ENCODE results near the gene EHD2. TPM values are rescaled to one million over a fixed set of nuclear protein-coding genes. Genes with fewer than 3 reads are reported as not detected.
"Not testable (repeated sequence)": the region's sequence is repeated elsewhere in the genome, so short reads cannot be mapped to it uniquely, and the experiment has no call there.

The EHD2 gene
- total RNA-seq, 2 donors from 2014 or later, result 1.6 to 2.9 TPM

GRCh38 chr19:47728295-47728694 is 15.1 kb downstream of the EHD2 start:
- H3K4me3 Mint-ChIP-seq, result peak overlapping the region in 1 of 2 donors; percentile 27
- not testable (repeated sequence) for H3K36me3 Mint-ChIP-seq (ENCODE audit: insufficient read depth in 2 of 2); DNase-seq; ATAC-seq (replicated peaks in 1 of 2); H3K9me3 Mint-ChIP-seq; H3K27ac Mint-ChIP-seq
- peaks cover 35% of the 10 kb centered on the region for H3K4me1 Mint-ChIP-seq (ENCODE audit: low read depth)
- peaks cover 35% of the 10 kb centered on the region for H3K27me3 Mint-ChIP-seq (ENCODE audit: low read depth)

DNA sequence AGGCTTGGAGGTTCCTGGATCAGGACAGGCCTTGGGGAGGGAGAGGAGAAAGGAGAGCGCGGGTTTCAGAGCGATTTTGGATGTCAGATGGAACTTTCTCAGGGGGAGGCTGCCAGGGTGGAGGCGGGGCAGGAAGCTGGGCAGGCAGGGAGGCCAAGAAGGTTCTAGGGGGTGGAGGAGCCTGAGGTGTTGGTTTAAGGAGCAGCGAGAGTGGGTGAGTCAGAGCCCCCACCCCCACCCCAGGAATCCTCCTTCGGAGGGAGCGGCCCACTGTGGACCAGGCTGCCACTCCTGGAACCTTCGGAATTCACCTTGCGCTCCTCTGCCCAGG is 16.2 kb downstream of the EHD2 start:
- no peak overlapping the region for H3K27ac Mint-ChIP-seq

GRCh38 chr19:47729799-47730520 is 16.7 kb downstream of the EHD2 start:
- no peaks in the 10 kb centered on the region for H3K36me3 Mint-ChIP-seq (ENCODE audit: insufficient read depth in 2 of 2)
- H3K27ac Mint-ChIP-seq, result no peak overlapping the region
- no peaks in the 10 kb centered on the region for H3K9me3 Mint-ChIP-seq
- peaks cover 26% of the 10 kb centered on the region for H3K4me1 Mint-ChIP-seq (ENCODE audit: low read depth)
- H3K4me3 Mint-ChIP-seq, result peak overlapping the region; percentile 93 to 94
- ATAC-seq (replicated peaks in 1 of 2), result peak; percentile 91 to 93
- DNase-seq, result peak; percentile 74 to 75
- peaks cover 35% of the 10 kb centered on the region for H3K27me3 Mint-ChIP-seq (ENCODE audit: low read depth)

More for the DNA sequence above, 16.2 kb downstream of the EHD2 start:
- Mint-ChIP-seq H3K36me3 (ENCODE audit: insufficient read depth in 2 of 2) (no peaks in the 10 kb centered on the region), H3K9me3 (no peaks in the 10 kb centered on the region), H3K4me3 (peak overlapping the region; percentile 93 to 94), H3K4me1 (ENCODE audit: low read depth) (peaks cover 26% of the 10 kb centered on the region), H3K27me3 (ENCODE audit: low read depth) (peaks cover 35% of the 10 kb centered on the region)
- DNase-seq (peak in 1 of 2 donors; percentile 28), ATAC-seq (replicated peaks in 1 of 2) (peak; percentile 62 to 67)

GRCh38 chr19:47730521-47730889 is 17.3 kb downstream of the EHD2 start:
- Mint-ChIP-seq H3K27ac (no peak overlapping the region), H3K4me1 (ENCODE audit: low read depth) (peaks cover 26% of the 10 kb centered on the region)
- no peak for ATAC-seq (replicated peaks in 1 of 2)

DNA sequence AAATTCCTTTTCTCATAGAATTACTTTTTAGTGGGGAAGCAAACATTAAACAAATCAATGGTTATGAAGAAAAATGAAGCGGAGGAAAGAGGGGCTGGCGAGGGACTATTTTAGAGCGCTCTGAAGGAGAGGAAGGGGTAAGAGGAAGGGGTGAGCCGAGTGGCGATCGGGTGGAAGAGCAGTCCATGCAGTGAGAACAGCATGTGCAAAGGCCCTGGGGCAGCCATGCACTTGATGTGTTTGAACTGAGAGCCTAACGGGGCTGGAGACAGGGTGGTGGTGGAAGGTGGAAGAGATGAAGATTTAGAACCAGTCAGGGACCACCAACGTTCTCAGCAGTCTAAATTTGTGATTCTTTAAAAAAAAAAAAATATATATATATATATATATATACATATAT is 17.7 kb downstream of the EHD2 start:
- Mint-ChIP-seq H3K36me3 (ENCODE audit: insufficient read depth in 2 of 2) (no peaks in the 10 kb centered on the region), H3K27me3 (ENCODE audit: low read depth) (peaks cover 35% of the 10 kb centered on the region), H3K4me3 (no peak overlapping the region), H3K4me1 (ENCODE audit: low read depth) (peaks cover 26% of the 10 kb centered on the region), H3K9me3 (no peaks in the 10 kb centered on the region), H3K27ac (no peak overlapping the region)
- DNase-seq (no peak), ATAC-seq (replicated peaks in 1 of 2) (no peak)

More at GRCh38 chr19:47730521-47730889, 17.3 kb downstream of the EHD2 start:
- no peak for DNase-seq
- no peaks in the 10 kb centered on the region for H3K9me3 Mint-ChIP-seq
- H3K27me3 Mint-ChIP-seq (ENCODE audit: low read depth), result peaks cover 35% of the 10 kb centered on the region
- H3K4me3 Mint-ChIP-seq, result peak overlapping the region; percentile 93 to 94
- no peaks in the 10 kb centered on the region for H3K36me3 Mint-ChIP-seq (ENCODE audit: insufficient read depth in 2 of 2)

- DNase-seq (no peak), ATAC-seq (replicated peaks in 1 of 2) (no peak)
- no peaks in the 10 kb centered on the region for H3K9me3 Mint-ChIP-seq
- H3K36me3 Mint-ChIP-seq (ENCODE audit: insufficient read depth in 2 of 2), result no peaks in the 10 kb centered on the region
- no peak overlapping the region for H3K4me3 Mint-ChIP-seq
- H3K27me3 Mint-ChIP-seq (ENCODE audit: low read depth), result peaks cover 9% of the 10 kb centered on the region
- H3K4me1 Mint-ChIP-seq (ENCODE audit: low read depth), result peaks cover 5% of the 10 kb centered on the region
- no peak overlapping the region for H3K27ac Mint-ChIP-seq
Observed at GRCh38 chr19:47735131-47735530, 21.9 kb downstream of the EHD2 start.

GRCh38 chr19:47740866-47741519 is 27.8 kb downstream of the EHD2 start:
- no peak for DNase-seq
- Mint-ChIP-seq H3K4me3 (no peak overlapping the region), H3K9me3 (no peaks in the 10 kb centered on the region), H3K27ac (no peak overlapping the region), H3K4me1 (ENCODE audit: low read depth) (peaks cover 36% of the 10 kb centered on the region), H3K36me3 (ENCODE audit: insufficient read depth in 2 of 2) (peaks cover 0 to 3% of the 10 kb centered on the region in 2 donors), H3K27me3 (ENCODE audit: low read depth) (no peaks in the 10 kb centered on the region)
- no peak for ATAC-seq (replicated peaks in 1 of 2)

GRCh38 chr19:47741544-47742140 is 28.4 kb downstream of the EHD2 start:
- H3K9me3 Mint-ChIP-seq, result no peaks in the 10 kb centered on the region
- H3K4me3 Mint-ChIP-seq, result peak overlapping the region in 1 of 2 donors; percentile 3
- no peaks in the 10 kb centered on the region for H3K27me3 Mint-ChIP-seq (ENCODE audit: low read depth)
- DNase-seq, result no peak
- peaks cover 0 to 3% of the 10 kb centered on the region in 2 donors for H3K36me3 Mint-ChIP-seq (ENCODE audit: insufficient read depth in 2 of 2)
- H3K4me1 Mint-ChIP-seq (ENCODE audit: low read depth), result peaks cover 42% of the 10 kb centered on the region
- H3K27ac Mint-ChIP-seq, result no peak overlapping the region
- ATAC-seq (replicated peaks in 1 of 2), result no peak

DNA sequence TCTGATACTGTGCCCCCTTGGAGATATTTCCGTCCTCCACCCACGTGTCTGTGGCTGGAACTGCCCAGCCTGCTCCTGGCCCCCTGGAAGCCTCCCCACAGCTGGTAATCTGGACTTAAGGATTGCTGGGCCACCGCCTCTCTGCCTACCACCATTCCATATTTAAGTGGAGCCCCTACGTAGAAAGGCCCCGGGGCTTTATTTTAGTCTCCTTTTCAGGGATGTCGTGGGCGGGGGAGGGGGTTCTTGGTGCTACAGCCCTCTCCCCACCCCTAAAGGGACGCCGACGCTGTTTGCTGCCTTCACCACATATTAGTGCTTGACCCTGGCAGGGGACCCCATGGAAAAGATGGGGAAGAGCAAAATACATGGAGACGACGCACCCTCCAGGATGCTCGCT is 29.4 kb downstream of the EHD2 start:
- Mint-ChIP-seq H3K27ac (no peak overlapping the region), H3K4me1 (ENCODE audit: low read depth) (peaks cover 47% of the 10 kb centered on the region), H3K27me3 (ENCODE audit: low read depth) (no peaks in the 10 kb centered on the region), H3K9me3 (no peaks in the 10 kb centered on the region), H3K4me3 (peak overlapping the region; percentile 97 to 100), H3K36me3 (ENCODE audit: insufficient read depth in 2 of 2) (peaks cover 0 to 3% of the 10 kb centered on the region in 2 donors)
- no peak for DNase-seq
- no peak for ATAC-seq (replicated peaks in 1 of 2)

GRCh38 chr19:47745010-47745901 is 32.0 kb downstream of the EHD2 start, which contains the start of gene NOP53:
TSS of gene NOP53 (plus strand) at chr19:47745546. CDS start at chr19:47745560, 14 bp downstream.
- peak; percentile 74 to 76 for ATAC-seq (replicated peaks in 1 of 2)
- H3K27me3 Mint-ChIP-seq (ENCODE audit: low read depth), result no peaks in the 10 kb centered on the region
- peaks cover 64% of the 10 kb centered on the region for H3K4me1 Mint-ChIP-seq (ENCODE audit: low read depth)
- DNase-seq, result peak; percentile 94 to 97
- H3K9me3 Mint-ChIP-seq, result no peaks in the 10 kb centered on the region
- peak within 1 kb of the TSS; percentile 97 to 100 for H3K4me3 Mint-ChIP-seq
- H3K27ac Mint-ChIP-seq, result peak within 1 kb of the TSS; percentile 100
- H3K36me3 Mint-ChIP-seq (ENCODE audit: insufficient read depth in 2 of 2), result peaks cover 9 to 13% of the 10 kb centered on the region in 2 donors

DNA sequence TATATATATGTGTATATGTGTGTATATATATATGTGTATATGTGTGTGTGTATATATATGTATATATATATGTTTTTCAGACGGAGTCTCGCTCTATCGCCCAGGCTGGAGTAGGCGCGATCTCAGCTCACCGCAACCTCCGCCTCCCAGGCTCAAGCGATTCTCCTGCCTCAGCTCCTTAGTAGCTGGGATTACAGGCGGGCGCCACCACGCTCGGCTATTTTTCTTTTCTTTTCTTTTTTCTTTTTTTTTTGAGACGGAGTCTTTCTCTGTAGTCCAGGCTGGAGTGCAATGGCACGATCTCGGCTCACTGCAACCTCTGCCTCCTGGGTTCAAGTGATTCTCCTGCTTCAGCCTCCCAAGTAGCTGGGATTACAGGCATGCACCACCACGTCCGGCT is 32.9 kb downstream of the EHD2 start:
- Mint-ChIP-seq H3K4me1 (ENCODE audit: low read depth) (peaks cover 64% of the 10 kb centered on the region), H3K4me3 (peak overlapping the region; percentile 97 to 100), H3K27ac (peak overlapping the region; percentile 86), H3K36me3 (ENCODE audit: insufficient read depth in 2 of 2) (peaks cover 9 to 16% of the 10 kb centered on the region in 2 donors)
- H3K27me3 Mint-ChIP-seq (ENCODE audit: low read depth); ATAC-seq (replicated peaks in 1 of 2); DNase-seq; H3K9me3 Mint-ChIP-seq: not testable (repeated sequence)

- peaks cover 42% of the 10 kb centered on the region for H3K4me1 Mint-ChIP-seq (ENCODE audit: low read depth)
- H3K4me3 Mint-ChIP-seq, result peak overlapping the region; percentile 25 to 67
- H3K27me3 Mint-ChIP-seq (ENCODE audit: low read depth), result no peaks in the 10 kb centered on the region
- ATAC-seq (replicated peaks in 1 of 2), result no peak
- peaks cover 9 to 33% of the 10 kb centered on the region in 2 donors for H3K36me3 Mint-ChIP-seq (ENCODE audit: insufficient read depth in 2 of 2)
- DNase-seq, result no peak
- H3K27ac Mint-ChIP-seq, result peak overlapping the region; percentile 90
- H3K9me3 Mint-ChIP-seq, result no peaks in the 10 kb centered on the region
Observed at GRCh38 chr19:47749326-47749725, 36.1 kb downstream of the EHD2 start.
